HG03442 (cell line): Measurements from ENCODE around the gene PPIB.
"Not testable (repeated sequence)": the region's sequence is repeated elsewhere in the genome, so short reads cannot be mapped to it uniquely, and the experiment has no call there.

ENCODE experiments used
- ATAC-seq: cut with Tn5 transposase; IDR thresholded peaks from one replicate; pipeline ENCODE4 v1.9.1; 2021; ENCODE audit warnings: mild to moderate bottlenecking, moderate library complexity; ENCODE audit not compliant: unreplicated experiment

PPIB gene

DNA sequence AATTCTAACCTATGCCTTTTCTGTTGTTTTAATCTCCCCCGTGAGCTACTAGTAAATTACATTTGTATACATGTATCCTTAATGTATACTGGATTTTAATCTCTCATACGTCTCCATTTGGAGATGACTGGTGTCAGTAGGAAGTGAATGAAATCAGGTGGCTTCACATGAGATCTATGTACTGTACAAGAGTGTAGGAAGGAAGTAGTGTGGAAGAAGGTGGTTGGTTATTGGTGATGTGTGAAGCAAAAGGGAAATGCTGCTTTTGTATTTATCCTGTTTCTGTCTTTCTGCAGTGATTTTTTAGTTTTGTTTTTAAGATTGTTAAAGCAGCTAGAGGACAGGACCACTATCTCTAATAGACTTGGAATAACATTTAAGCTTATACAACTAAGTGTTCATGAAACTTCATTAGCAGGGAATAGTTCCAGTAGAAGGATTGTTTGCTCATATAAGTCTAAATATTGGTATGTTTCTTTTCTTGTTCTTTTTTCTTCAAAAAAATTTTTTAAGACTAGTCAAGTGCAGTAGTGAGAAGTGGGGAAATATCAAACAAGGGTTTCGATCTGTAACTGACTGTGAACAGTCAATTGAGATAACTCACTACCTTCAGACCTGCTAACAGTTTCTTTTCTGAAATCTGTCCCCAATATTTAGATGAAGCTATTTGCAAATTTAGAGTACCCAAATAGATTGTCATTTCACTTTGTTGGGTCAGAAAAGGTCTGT is 51.7 kb downstream of the PPIB start:
- no peak for ATAC-seq

DNA sequence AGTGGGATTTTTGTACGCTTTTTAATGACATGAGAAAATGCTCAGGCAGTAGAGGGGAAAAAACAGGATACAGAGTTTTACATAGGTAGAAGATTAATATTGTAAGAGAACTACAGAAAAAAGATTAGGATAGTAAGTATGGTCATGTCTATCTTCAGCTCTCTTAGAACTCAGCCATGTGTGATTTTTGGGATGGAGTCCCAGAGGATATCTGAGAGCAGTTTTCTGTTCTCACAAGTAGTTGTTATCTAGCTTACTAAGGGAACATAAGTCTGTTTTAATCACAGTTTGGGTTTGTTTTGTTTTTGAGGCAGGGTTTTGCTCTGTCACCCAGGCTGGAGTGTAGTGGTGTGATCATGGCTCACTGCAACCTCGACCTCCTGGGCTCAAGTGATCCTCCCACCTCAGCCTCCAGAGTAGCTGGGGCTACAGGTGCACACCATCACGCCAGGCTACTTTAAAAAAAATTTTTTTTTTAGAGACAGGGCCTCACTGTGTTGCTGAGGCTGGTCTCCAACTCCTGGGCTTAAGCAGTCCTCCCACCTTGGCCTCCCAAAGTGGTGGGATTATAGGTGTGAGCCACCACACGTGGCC is 52.6 kb downstream of the PPIB start:
- not testable (repeated sequence) for ATAC-seq

DNA sequence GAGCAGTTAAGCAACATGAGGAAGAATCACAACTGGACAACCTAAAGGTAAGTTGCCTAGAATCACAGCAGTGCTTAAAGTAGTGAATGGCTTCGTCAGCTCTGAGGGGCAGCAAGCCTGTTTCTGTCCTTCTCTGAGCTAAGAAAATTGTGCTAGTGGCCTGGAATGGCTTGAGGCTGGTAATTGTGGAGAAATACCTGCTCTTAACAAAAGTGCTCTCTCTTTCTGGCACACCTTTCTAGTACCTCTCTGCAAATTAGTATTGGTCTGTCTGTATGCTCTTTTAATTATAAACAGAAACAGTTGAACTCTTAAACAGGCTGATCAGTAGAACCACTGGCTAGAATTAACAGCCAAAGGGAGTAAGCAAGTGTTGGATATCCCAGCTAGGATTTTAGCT is 55.5 kb downstream of the PPIB start:
- no peak for ATAC-seq
